Measurements from ENCODE around the gene CALD1. TPM values are rescaled to one million over a fixed set of nuclear protein-coding genes. Genes with fewer than 3 reads are reported as not detected.

CALD1 gene
- total RNA-seq, 2 donors from 2014 or later: 912 to 1,038 TPM

- Histone ChIP-seq H3K4me1 (ENCODE audit: control insufficient read depth in 1 of 2, low read depth in 2 of 2) (peaks cover 44 to 91% of the 10 kb centered on the region in 2 donors), H3K36me3 (no peaks in the 10 kb centered on the region), H3K27me3 (replicated peaks; ENCODE audit: insufficient read depth) (no peaks in the 10 kb centered on the region), H3K27ac (peak overlapping the region; percentile 12 to 33), H3K4me3 (no peak overlapping the region), H3K9me3 (no peaks in the 10 kb centered on the region)
- ATAC-seq (ENCODE audit: insufficient number of reproducible peaks, low FRiP score, low read depth) (no peak), DNase-seq (ENCODE audit: low spot score) (no peak)
- TF ChIP-seq CTCF (IDR thresholded peaks at IDR 0.05): no peak
Observed at GRCh38 chr7:134888141-134888740, 108.8 kb downstream of the CALD1 start.

GRCh38 chr7:134890246-134891240 lies 111.1 kb downstream of the CALD1 start:
- Histone ChIP-seq H3K27me3 (replicated peaks; ENCODE audit: insufficient read depth) (no peaks in the 10 kb centered on the region), H3K4me1 (ENCODE audit: control insufficient read depth in 1 of 2, low read depth in 2 of 2) (peaks cover 37 to 76% of the 10 kb centered on the region in 2 donors), H3K4me3 (peak overlapping the region; percentile 62), H3K27ac (peak overlapping the region; percentile 66 to 70), H3K9me3 (peaks cover under 1% of the 10 kb centered on the region), H3K36me3 (no peaks in the 10 kb centered on the region)
- TF ChIP-seq CTCF (IDR thresholded peaks at IDR 0.05): no peak
- ATAC-seq (ENCODE audit: insufficient number of reproducible peaks, low FRiP score, low read depth) (no peak), DNase-seq (ENCODE audit: low spot score) (peak; percentile 27)

- H3K27ac ChIP-seq: peak overlapping the region; percentile 66 to 70
- no peaks in the 10 kb centered on the region for H3K27me3 ChIP-seq (replicated peaks; ENCODE audit: insufficient read depth)
- H3K36me3 ChIP-seq: peaks cover 3% of the 10 kb centered on the region
- TF ChIP-seq CTCF (IDR thresholded peaks at IDR 0.05): no peak
- peak overlapping the region; percentile 62 for H3K4me3 ChIP-seq
- ATAC-seq (ENCODE audit: insufficient number of reproducible peaks, low FRiP score, low read depth) (peak; percentile 75), DNase-seq (ENCODE audit: low spot score) (no peak)
- H3K4me1 ChIP-seq (ENCODE audit: control insufficient read depth in 1 of 2, low read depth in 2 of 2): peaks cover 31 to 69% of the 10 kb centered on the region in 2 donors
- peaks cover 6% of the 10 kb centered on the region for H3K9me3 ChIP-seq
Observed at GRCh38 chr7:134891262-134891695, 111.8 kb downstream of the CALD1 start.

- Histone ChIP-seq H3K27me3 (replicated peaks; ENCODE audit: insufficient read depth) (no peaks in the 10 kb centered on the region), H3K4me1 (ENCODE audit: control insufficient read depth in 1 of 2, low read depth in 2 of 2) (peaks cover 24 to 62% of the 10 kb centered on the region in 2 donors), H3K36me3 (peaks cover 3% of the 10 kb centered on the region), H3K27ac (peak overlapping the region; percentile 66 to 70), H3K9me3 (peaks cover 6% of the 10 kb centered on the region), H3K4me3 (peak overlapping the region; percentile 62)
- ATAC-seq (ENCODE audit: insufficient number of reproducible peaks, low FRiP score, low read depth) (no peak), DNase-seq (ENCODE audit: low spot score) (no peak)
- TF ChIP-seq CTCF (IDR thresholded peaks at IDR 0.05): no peak
Observed at GRCh38 chr7:134891696-134892678, 112.6 kb downstream of the CALD1 start.
